ENCODE results near the gene ACSBG1.

The ACSBG1 gene

GRCh38 chr15:78263907-78264303, 29.5 kb upstream of the ACSBG1 start:
- no peak for DNase-seq (ENCODE audit: low read depth in 1 of 2, low spot score in 1 of 2)
- Histone ChIP-seq H3K27ac (replicated peaks) (no peak overlapping the region), H3K4me3 (replicated peaks; ENCODE audit: insufficient read depth, low read length) (no peak overlapping the region), H3K27me3 (ENCODE audit: insufficient read depth, poor library complexity, severe bottlenecking) (peaks cover 3% of the 10 kb centered on the region)
- TF ChIP-seq GABPA (IDR thresholded peaks at IDR 0.05; ENCODE audit: low read depth) (no peak), POLR2AphosphoS5 (IDR thresholded peaks at IDR 0.05; ENCODE audit: low read depth) (no peak), REST (IDR thresholded peaks at IDR 0.05; ENCODE audit: insufficient replicate concordance, low read depth) (no peak), CTCF (IDR thresholded peaks at IDR 0.05; ENCODE audit: insufficient read depth, low read length) (no peak), SPI1 (IDR thresholded peaks at IDR 0.05; ENCODE audit: borderline replicate concordance, low read depth) (no peak)

- no peak overlapping the region for H3K27ac ChIP-seq (replicated peaks)
- H3K4me3 ChIP-seq (replicated peaks; ENCODE audit: insufficient read depth, low read length), result no peak overlapping the region
- DNase-seq (ENCODE audit: low read depth in 1 of 2, low spot score in 1 of 2), result no peak
- H3K27me3 ChIP-seq (ENCODE audit: insufficient read depth, poor library complexity, severe bottlenecking), result peaks cover 3% of the 10 kb centered on the region
- TF ChIP-seq POLR2AphosphoS5 (IDR thresholded peaks at IDR 0.05; ENCODE audit: low read depth) (no peak), SPI1 (IDR thresholded peaks at IDR 0.05; ENCODE audit: borderline replicate concordance, low read depth) (no peak), REST (IDR thresholded peaks at IDR 0.05; ENCODE audit: insufficient replicate concordance, low read depth) (no peak), GABPA (IDR thresholded peaks at IDR 0.05; ENCODE audit: low read depth) (no peak), CTCF (IDR thresholded peaks at IDR 0.05; ENCODE audit: insufficient read depth, low read length) (no peak)
These were observed 29.0 kb upstream of the ACSBG1 start for GRCh38 chr15:78263351-78263781.

DNA sequence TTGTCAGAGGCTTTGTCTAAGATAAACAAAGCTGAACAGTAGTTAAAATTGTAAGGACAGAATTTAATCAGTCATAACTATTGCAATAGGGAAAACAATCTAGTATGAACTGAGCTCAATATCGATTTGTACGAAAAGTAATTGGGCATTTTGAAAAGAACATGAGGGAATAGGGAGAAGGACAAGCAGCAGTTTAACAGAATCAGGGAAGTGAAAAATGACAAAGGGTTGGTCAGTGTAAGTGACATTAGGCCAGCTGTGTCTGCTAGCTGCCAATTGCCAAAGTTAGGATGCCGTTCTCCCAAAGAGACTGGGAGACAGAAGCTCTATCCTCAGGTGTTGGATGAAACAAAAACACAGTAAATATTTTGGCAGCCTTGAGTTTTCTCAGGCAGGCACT, 26.7 kb upstream of the ACSBG1 start:
- DNase-seq (ENCODE audit: low read depth in 1 of 2, low spot score in 1 of 2), result no peak
- Histone ChIP-seq H3K4me3 (replicated peaks; ENCODE audit: insufficient read depth, low read length) (no peak overlapping the region), H3K27me3 (ENCODE audit: insufficient read depth, poor library complexity, severe bottlenecking) (peaks cover 3% of the 10 kb centered on the region), H3K27ac (replicated peaks) (no peak overlapping the region)
- no peak for TF ChIP-seq GABPA (IDR thresholded peaks at IDR 0.05; ENCODE audit: low read depth)
- no peak for TF ChIP-seq SPI1 (IDR thresholded peaks at IDR 0.05; ENCODE audit: borderline replicate concordance, low read depth)
- no peak for TF ChIP-seq CTCF (IDR thresholded peaks at IDR 0.05; ENCODE audit: insufficient read depth, low read length)
- no peak for TF ChIP-seq REST (IDR thresholded peaks at IDR 0.05; ENCODE audit: insufficient replicate concordance, low read depth)
- no peak for TF ChIP-seq POLR2AphosphoS5 (IDR thresholded peaks at IDR 0.05; ENCODE audit: low read depth)

All from HL-60 (cell line).